Measurements from ENCODE around the gene HPSE2. TPM values are rescaled to one million over a fixed set of nuclear protein-coding genes. Genes with fewer than 3 reads are reported as not detected.
"Not testable (repeated sequence)": the region's sequence is repeated elsewhere in the genome, so short reads cannot be mapped to it uniquely, and the experiment has no call there.

Gene HPSE2
- total RNA-seq = under 1 TPM in 1 of 2 experiments, not detected in 1; 0.07 TPM
- 1.2 TPM for polyA plus RNA-seq

DNA sequence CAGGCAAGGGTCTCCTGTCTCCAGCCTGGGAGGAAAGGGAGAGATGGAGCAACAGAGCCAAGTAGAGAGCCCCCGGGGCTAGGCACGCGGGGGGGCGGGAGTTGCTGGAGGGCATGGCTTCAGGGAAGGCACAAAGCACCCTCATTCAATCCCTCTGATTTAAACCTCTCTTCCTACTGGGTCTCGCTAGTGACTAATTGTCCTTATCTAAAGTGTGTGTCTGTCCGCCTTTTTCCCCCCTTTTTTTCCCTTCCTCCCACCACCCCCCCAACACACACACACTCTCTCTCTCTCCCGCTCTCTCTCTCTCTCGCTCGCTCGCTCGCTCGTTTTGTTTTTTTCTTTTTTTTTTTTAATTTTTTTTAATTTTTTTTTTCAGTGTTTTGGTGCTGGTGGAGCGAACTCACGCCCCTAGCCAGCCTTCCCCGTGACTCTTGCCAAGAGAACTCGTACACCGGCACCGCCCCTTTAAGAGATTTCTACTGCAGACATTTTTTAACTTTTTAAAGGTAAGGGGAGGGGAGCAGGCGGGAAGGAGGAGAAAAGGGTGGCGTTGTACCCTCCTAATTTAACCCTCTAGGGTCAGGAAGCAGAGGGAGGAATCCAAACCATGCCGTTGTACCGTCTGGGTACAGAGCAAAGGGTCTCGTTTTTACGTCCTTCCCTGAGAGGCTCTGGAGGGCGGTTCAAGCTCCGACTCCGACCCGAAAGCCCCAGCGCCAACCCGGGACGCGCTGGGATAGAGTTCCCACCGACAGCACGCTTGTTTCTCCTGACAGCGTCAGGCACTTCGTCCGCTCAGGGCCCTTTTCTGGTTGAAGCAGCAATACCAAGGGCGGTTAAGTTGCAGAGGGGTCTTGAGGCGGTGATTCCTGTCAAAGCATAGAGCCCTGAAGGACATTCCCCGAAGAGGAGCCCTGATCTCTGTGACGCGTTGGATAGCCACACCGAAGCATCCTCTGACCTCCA, at the start of gene HPSE2:
Gene HPSE2, minus strand, starts transcription at position 195 of the 969 bp plus-strand sequence.
- ChIA-PET CTCF (no interaction called here), POLR2A (no interaction called here)
- H3K27me3 ChIP-seq (ENCODE audit: insufficient read depth, low read length, poor library complexity, severe bottlenecking) = peaks cover 33% of the 10 kb centered on the region

DNA sequence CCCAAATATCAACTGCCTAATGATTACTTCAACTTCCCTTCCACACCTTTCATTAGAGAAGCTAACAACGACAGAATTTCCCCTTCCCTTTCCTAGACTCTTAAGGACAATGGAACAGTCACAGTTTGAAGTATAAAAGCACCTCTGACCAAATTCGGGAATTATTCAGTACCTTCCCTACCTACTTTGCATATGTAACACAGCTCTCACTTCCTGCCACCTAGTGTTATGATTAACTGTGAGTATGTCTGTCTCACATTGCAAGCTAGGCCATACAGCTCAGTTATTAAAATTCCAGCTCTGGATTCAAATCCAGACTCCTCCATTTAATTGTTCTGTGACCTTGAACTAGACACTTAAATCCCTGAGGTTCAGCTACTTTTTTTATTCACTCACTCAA, 44.8 kb upstream of the HPSE2 start:
- peaks cover 13 to 17% (median 15%) of the 10 kb centered on the region in 5 donors for H3K9me3 Mint-ChIP-seq
- CTCF ChIA-PET = no interaction called here
- no peaks in the 10 kb centered on the region for H3K27me3 ChIP-seq (ENCODE audit: insufficient read depth, low read length, poor library complexity, severe bottlenecking)
- H3K4me1 ChIP-seq (ENCODE audit: insufficient read depth, low read length) = no peaks in the 10 kb centered on the region
- DNase-seq = no peak
- peaks cover 0 to 3% (median 0%) of the 10 kb centered on the region in 3 donors for H3K36me3 Mint-ChIP-seq
- POLR2A ChIA-PET = no interaction called here
- no peaks in the 10 kb centered on the region for H3K36me3 ChIP-seq (ENCODE audit: insufficient read depth, low read length)
- H3K27me3 Mint-ChIP-seq = peaks cover 9 to 33% of the 10 kb centered on the region in 2 donors
- no peak overlapping the region for H3K4me3 Mint-ChIP-seq
- H3K27ac ChIP-seq (ENCODE audit: low read depth, low read length) = no peak overlapping the region
- H3K27ac Mint-ChIP-seq = no peak overlapping the region
- no peak overlapping the region for H3K4me3 ChIP-seq (ENCODE audit: low read length)
- no peaks in the 10 kb centered on the region for H3K9me3 ChIP-seq (ENCODE audit: low read length)
- H3K4me1 Mint-ChIP-seq = no peaks in the 10 kb centered on the region

More for the DNA sequence above, at the start of gene HPSE2:
- Histone ChIP-seq H3K27ac (ENCODE audit: low read depth, low read length) (no peak within 1 kb of the TSS), H3K4me3 (ENCODE audit: low read length) (peak within 1 kb of the TSS; percentile 39), H3K4me1 (ENCODE audit: insufficient read depth, low read length) (peaks cover 17% of the 10 kb centered on the region), H3K36me3 (ENCODE audit: insufficient read depth, low read length) (no peaks in the 10 kb centered on the region), H3K9me3 (ENCODE audit: low read length) (no peaks in the 10 kb centered on the region)
- Mint-ChIP-seq H3K36me3 (no peaks in the 10 kb centered on the region), H3K27me3 (peaks cover 55 to 79% of the 10 kb centered on the region in 2 donors), H3K4me1 (peaks cover 17 to 45% (median 32%) of the 10 kb centered on the region in 3 donors), H3K4me3 (peak within 1 kb of the TSS; percentile 25 to 85 (median 62)), H3K9me3 (peaks cover 0 to 2% (median 0%) of the 10 kb centered on the region in 5 donors), H3K27ac (peak within 1 kb of the TSS in 2 of 8 donors; percentile 24 to 50)
- DNase-seq = no peak

DNA sequence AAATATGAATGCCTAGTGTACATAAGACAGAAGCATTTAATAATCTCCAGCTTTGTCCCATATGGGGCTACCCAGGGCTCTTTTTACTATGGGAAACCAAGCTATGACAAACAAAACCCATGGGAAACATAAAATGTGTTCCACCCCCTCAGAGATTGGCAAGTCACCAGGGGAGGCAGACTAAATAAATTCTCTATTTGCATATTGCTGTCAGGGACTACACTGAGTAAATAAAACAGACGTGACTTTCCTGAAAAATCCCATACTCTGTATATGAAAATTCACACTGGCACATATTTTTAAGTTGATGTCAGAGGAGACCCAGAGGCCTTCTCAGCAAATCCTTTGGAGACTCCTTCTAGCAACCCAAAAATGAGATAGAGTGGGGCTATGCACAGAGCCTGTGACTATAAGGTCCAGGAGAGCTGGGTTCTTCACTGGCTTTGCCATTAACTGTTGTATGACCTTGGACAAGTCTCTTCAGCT, 44.0 kb upstream of the HPSE2 start:
- Histone ChIP-seq H3K36me3 (ENCODE audit: insufficient read depth, low read length) (no peaks in the 10 kb centered on the region), H3K4me1 (ENCODE audit: insufficient read depth, low read length) (no peaks in the 10 kb centered on the region), H3K27me3 (ENCODE audit: insufficient read depth, low read length, poor library complexity, severe bottlenecking) (no peaks in the 10 kb centered on the region), H3K27ac (ENCODE audit: low read depth, low read length) (no peak overlapping the region), H3K4me3 (ENCODE audit: low read length) (no peak overlapping the region), H3K9me3 (ENCODE audit: low read length) (no peaks in the 10 kb centered on the region)
- CTCF ChIA-PET = no interaction called here
- H3K9me3 Mint-ChIP-seq = peaks cover 13 to 17% (median 15%) of the 10 kb centered on the region in 5 donors
- peaks cover 10 to 33% of the 10 kb centered on the region in 2 donors for H3K27me3 Mint-ChIP-seq
- POLR2A ChIA-PET = no interaction called here
- H3K4me3 Mint-ChIP-seq = no peak overlapping the region
- H3K4me1 Mint-ChIP-seq = no peaks in the 10 kb centered on the region
- DNase-seq = no peak
- peaks cover 0 to 3% (median 0%) of the 10 kb centered on the region in 3 donors for H3K36me3 Mint-ChIP-seq
- no peak overlapping the region for H3K27ac Mint-ChIP-seq

DNA sequence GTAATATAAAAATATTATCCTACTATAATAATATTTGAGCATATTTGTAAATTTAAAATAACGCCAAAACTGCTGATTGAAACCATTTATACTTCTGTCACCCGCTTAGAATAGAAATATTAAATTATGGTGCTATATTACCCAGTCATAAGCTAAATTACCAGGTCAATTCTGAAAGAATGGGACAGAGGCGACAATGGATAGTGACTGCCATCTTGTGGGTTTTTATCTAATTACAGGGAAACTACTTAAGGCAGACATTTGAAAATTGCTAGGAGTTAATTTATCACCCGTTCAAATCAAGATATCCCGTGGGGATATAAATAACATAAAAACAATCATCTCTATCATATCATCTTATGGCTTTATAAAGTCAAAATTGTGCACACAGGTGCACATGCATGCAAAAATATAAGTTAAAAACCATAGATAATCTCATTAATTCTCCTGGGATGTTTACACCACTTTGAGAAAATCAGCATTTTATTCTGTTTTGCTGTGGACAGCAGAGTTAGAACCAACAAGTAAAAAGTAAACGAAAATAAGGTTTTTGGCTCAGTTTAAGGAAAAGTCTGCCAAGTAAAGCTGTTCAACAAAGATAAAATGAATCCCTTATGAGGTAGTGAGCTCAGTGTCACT, 41.3 kb upstream of the HPSE2 start:
- H3K4me3 ChIP-seq (ENCODE audit: low read length) = no peak overlapping the region
- H3K4me1 Mint-ChIP-seq = no peaks in the 10 kb centered on the region
- no peaks in the 10 kb centered on the region for H3K9me3 ChIP-seq (ENCODE audit: low read length)
- no peak overlapping the region for H3K27ac ChIP-seq (ENCODE audit: low read depth, low read length)
- H3K27me3 Mint-ChIP-seq = peaks cover 11 to 36% of the 10 kb centered on the region in 2 donors
- no peak overlapping the region for H3K27ac Mint-ChIP-seq
- H3K4me1 ChIP-seq (ENCODE audit: insufficient read depth, low read length) = no peaks in the 10 kb centered on the region
- no peaks in the 10 kb centered on the region for H3K9me3 Mint-ChIP-seq
- H3K36me3 ChIP-seq (ENCODE audit: insufficient read depth, low read length) = no peaks in the 10 kb centered on the region
- H3K36me3 Mint-ChIP-seq = no peaks in the 10 kb centered on the region
- no peak overlapping the region for H3K4me3 Mint-ChIP-seq
- no peak for DNase-seq
- ChIA-PET POLR2A (no interaction called here), CTCF (no interaction called here)
- H3K27me3 ChIP-seq (ENCODE audit: insufficient read depth, low read length, poor library complexity, severe bottlenecking) = no peaks in the 10 kb centered on the region

DNA sequence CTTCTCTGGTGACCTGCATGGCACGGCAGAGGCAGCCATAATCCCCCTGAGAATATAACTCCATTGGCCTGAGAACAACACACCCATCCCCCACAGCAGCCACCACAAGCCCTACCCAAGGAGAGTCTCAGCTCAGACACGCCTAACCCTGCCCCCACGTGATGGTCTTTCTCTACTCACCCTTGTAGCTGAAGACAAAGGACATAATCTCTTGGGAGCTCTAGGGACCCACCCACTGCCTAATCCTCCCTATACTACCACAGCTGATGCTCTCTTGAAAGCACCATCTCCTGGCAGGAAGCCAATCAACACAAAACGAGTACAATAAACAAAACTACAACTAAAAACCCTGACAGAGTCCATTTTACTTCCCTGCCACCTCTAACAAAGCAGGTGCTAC, 30.7 kb upstream of the HPSE2 start:
- no peaks in the 10 kb centered on the region for H3K36me3 ChIP-seq (ENCODE audit: insufficient read depth, low read length)
- Mint-ChIP-seq H3K4me1 (no peaks in the 10 kb centered on the region), H3K27me3 (peaks cover 20 to 21% of the 10 kb centered on the region in 2 donors), H3K4me3 (no peak overlapping the region), H3K9me3 (peaks cover 4 to 11% (median 10%) of the 10 kb centered on the region in 5 donors), H3K27ac (no peak overlapping the region), H3K36me3 (no peaks in the 10 kb centered on the region)
- H3K4me1 ChIP-seq (ENCODE audit: insufficient read depth, low read length) = no peaks in the 10 kb centered on the region
- POLR2A ChIA-PET = no interaction called here
- no peak overlapping the region for H3K27ac ChIP-seq (ENCODE audit: low read depth, low read length)
- no peak overlapping the region for H3K4me3 ChIP-seq (ENCODE audit: low read length)
- no peak for DNase-seq
- CTCF ChIA-PET = no interaction called here
- H3K9me3 ChIP-seq (ENCODE audit: low read length) = no peaks in the 10 kb centered on the region
- H3K27me3 ChIP-seq (ENCODE audit: insufficient read depth, low read length, poor library complexity, severe bottlenecking) = no peaks in the 10 kb centered on the region

DNA sequence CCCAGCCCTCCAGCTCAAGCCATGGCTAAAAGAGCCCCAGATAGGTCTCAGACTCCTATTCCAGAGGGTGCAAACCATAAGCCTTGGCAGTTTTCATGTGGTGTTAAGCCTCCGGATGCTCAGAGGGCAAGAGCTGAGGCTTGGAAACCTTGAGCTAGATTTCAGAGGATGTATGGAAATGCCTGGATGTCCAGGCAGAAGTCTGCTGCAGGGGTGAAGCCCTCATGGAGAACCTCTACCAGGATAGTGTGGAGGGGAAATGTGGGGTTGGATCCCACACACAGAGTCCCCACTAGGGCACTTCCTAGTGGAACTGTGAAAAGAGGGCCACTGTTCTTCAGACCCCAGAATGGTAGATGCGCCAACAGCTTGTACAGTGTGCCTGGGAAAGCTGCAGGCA, 13.2 kb upstream of the HPSE2 start:
- CTCF ChIA-PET = interaction anchor here (1.3 kb wide), 1 partner anchor 782 kb away, joined by 6 read pairs; no protein-coding TSS in a partner anchor
- no peak overlapping the region for H3K27ac ChIP-seq (ENCODE audit: low read depth, low read length)
- no peaks in the 10 kb centered on the region for H3K4me1 Mint-ChIP-seq

DNA sequence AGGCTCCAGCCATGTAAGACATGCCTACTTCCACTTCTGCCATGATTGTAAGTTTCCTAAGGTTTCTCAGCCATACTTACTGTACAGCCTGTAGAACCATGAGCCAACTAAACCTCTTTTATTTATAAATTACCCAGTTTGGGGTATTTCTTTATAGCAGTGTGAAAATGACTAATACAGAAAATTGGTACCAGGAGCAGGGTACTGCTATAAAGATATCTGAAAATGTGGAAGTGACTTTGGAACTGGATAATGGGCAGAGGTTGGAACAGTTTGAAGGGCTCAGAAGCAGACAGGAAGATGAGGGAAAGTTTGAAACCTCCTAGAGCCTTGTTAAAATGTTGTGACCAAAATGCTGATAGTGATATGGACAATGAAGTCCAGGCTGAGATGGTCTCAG, 12.2 kb upstream of the HPSE2 start:
- H3K9me3 ChIP-seq (ENCODE audit: low read length); POLR2A ChIA-PET; H3K27me3 ChIP-seq (ENCODE audit: insufficient read depth, low read length, poor library complexity, severe bottlenecking); H3K4me1 Mint-ChIP-seq; H3K36me3 ChIP-seq (ENCODE audit: insufficient read depth, low read length); H3K27ac Mint-ChIP-seq; DNase-seq; H3K4me3 Mint-ChIP-seq; H3K4me3 ChIP-seq (ENCODE audit: low read length); H3K27ac ChIP-seq (ENCODE audit: low read depth, low read length); H3K4me1 ChIP-seq (ENCODE audit: insufficient read depth, low read length); H3K36me3 Mint-ChIP-seq: not testable (repeated sequence)
- Mint-ChIP-seq H3K9me3 (peaks cover 0 to 12% (median 4%) of the 10 kb centered on the region in 5 donors), H3K27me3 (peaks cover 13 to 39% of the 10 kb centered on the region in 2 donors)
- CTCF ChIA-PET = interaction anchor here (1.3 to 1.6 kb wide), 2 partner anchors 780 to 781 kb away, joined by 6 to 21 read pairs; no protein-coding TSS in a partner anchor

More for the DNA sequence above, 13.2 kb upstream of the HPSE2 start:
- no peak overlapping the region for H3K4me3 Mint-ChIP-seq
- Histone ChIP-seq H3K4me1 (ENCODE audit: insufficient read depth, low read length) (no peaks in the 10 kb centered on the region), H3K4me3 (ENCODE audit: low read length) (no peak overlapping the region), H3K27me3 (ENCODE audit: insufficient read depth, low read length, poor library complexity, severe bottlenecking) (no peaks in the 10 kb centered on the region), H3K9me3 (ENCODE audit: low read length) (no peaks in the 10 kb centered on the region), H3K36me3 (ENCODE audit: insufficient read depth, low read length) (no peaks in the 10 kb centered on the region)
- no peak overlapping the region for H3K27ac Mint-ChIP-seq
- POLR2A ChIA-PET = no interaction called here
- no peak for DNase-seq
- H3K9me3 Mint-ChIP-seq = peaks cover 0 to 12% (median 4%) of the 10 kb centered on the region in 5 donors
- peaks cover 16 to 39% of the 10 kb centered on the region in 2 donors for H3K27me3 Mint-ChIP-seq
- H3K36me3 Mint-ChIP-seq = no peaks in the 10 kb centered on the region
